GDM1 (cell line): ENCODE data around the gene TCP11L2.
A peak's percentile ranks its signal among the peaks of the same experiment; 100 is the strongest.
"Not testable (repeated sequence)": the region's sequence is repeated elsewhere in the genome, so short reads cannot be mapped to it uniquely, and the experiment has no call there.

Source experiments
- DNase-seq: peaks from one replicate; lab custom pipeline; 2025; lab: John Stamatoyannopoulos, UW

TCP11L2 gene

DNA sequence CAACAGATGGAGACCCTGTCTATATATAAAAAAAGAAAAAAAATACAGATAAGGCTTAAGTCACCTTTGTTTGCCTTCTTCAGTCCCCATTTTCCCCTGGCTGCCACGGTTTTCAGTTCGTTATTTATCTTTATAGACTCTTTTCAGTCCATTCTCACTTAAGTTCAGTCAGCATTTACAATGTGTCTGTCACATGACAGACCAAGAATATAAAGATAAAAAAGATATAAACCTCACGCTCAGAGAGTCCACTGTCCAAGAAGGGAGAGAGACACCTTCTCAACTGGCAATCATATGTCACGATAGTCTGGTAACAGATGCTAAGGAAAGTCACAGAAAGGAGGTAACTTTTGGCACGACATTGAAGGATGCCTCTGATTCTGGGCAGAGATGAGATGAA lies 41.6 kb downstream of the TCP11L2 start:
- DNase-seq: no peak

DNA sequence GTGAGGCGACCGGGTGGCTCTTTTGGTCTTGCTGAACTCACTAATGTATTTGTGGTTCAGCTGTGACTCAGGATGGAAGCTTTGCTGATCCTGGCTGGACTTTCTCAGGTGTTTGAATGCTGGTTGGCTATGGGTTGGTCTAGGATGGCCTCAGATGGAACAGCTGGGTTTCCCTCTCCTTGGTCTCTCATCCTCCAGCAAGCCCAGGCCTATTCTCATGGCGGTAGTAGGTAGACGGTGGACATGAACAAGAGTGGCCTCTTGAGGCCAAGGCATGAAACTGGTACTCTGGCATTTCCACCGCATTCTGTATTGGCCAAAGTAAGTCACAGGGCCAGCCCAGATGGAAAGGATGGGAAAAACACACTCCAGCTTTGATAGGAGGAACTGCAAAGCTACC lies 43.2 kb downstream of the TCP11L2 start:
- DNase-seq: no peak

DNA sequence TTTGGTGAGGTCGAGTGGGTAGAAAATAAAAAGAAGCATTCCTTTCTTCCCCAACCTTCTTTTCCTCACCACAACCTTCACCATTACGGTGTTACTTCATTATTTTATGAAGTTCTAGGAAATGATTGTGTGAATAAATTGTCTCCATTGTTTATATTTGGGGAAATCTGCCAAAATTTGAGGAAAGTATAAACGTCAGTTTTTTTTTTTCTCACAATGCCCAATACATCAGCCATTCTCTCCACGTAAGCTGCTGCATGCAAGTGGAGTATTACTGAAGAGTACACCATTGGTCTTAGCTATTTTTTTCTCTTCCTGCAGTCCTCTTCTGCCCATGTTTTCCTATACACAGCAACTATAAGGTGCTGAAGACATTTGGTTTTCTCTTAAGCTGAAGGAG lies 45.9 kb downstream of the TCP11L2 start:
- no peak for DNase-seq

DNA sequence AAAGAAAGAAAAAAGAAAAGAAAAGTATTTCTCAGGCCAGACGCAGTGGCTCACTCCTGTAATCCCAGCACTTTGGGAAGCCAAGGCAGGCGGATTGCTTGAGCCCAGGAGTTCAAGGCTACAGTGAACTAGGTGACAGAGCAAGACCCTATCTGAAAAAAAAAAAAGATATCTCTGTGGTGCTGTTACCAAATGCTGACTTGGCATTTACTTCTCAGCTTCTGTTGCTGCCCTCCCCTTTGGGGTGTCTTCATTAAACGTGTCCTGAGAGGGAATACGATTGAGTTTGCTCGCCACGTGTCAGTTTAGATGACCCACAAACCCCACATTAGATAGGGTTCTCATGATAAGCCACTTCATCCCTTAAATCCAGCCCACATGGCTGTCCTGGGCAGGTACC lies 50.6 kb downstream of the TCP11L2 start:
- no peak for DNase-seq

DNA sequence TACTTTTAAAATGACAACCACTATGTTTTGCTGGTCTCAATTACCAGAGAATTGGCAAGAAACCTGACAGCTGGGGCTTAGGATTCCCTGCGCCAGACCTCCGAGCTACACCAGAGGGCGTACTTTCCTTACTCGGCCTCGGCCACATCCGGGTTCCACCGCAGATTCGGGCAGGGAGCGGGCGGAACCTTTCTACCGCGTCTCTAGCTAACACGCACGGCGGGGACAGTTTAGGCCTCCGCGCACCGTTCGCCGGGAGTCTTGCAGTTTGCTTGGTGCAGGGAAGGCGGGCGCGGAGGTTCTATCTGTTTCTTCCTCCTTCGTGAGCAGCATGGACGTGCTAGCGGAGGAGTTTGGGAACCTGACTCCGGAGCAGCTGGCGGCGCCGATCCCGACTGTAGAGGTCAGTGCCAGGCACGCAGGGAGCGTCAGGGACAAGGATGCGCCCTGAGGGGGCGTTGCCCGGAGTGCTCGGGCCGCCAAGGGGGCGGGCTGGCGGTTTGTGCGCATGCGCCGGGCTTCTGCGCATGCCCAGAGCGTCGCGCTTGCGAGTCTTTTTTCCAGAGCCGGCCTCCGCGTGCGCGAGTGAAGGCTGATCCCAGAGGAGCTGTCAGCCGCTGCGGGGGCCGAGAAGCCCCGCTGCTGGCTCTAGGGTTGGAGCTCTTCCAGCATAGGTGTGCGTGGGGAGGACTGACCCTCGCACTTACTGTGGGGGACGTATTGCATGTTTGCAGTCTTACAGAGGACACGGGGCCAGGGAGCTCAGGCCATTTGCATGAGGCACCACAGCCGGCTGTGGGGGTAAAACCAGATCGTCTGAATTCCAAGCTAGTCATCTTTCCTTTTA lies 55.2 kb downstream of the TCP11L2 start, which contains the start of gene POLR3B:
Gene POLR3B (plus strand): TSS at position 200 of the 847 bp plus-strand sequence. CDS start 132 bp downstream, at position 332.
- peak; percentile 90 for DNase-seq

DNA sequence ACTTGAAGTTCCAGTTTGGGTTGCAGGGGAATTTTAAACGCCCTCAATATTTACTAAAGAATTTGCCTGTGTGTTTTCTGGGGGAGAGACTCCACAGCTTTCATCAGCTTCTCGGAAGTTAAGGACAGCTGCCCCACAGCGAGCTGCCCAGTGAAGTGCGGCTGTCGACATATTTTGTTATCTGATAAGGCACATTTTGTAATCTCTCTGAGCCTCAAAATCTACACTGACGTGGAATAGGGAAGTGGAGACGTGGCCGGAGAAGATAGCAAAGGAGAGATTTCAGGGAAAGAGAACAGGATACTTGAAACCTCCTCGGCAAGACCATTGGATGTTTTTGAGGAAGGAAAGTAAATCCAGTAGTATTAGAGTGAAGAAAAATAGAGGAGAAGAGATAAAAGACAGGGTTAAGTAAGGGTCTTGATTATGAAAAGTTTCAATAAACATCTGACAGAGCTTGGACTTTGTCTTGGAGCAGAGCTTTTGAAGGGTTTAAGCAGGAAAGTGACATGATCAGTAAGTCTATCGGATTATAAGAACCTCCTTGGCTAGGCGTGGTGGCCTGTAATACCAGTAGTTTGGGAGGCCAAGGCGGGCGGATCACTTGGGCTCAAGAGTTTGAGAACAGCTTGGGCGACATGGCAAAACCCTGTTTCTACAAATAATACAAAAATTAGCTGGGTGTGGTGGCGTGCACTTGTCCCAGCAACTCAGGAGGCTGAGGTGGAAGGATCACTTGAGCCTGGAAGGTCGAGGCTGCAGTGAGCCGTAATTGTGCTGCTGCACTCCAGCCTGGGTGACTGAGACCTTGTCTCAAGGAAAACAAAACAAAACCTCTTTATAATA lies 56.1 kb downstream of the TCP11L2 start:
- no peak for DNase-seq

DNA sequence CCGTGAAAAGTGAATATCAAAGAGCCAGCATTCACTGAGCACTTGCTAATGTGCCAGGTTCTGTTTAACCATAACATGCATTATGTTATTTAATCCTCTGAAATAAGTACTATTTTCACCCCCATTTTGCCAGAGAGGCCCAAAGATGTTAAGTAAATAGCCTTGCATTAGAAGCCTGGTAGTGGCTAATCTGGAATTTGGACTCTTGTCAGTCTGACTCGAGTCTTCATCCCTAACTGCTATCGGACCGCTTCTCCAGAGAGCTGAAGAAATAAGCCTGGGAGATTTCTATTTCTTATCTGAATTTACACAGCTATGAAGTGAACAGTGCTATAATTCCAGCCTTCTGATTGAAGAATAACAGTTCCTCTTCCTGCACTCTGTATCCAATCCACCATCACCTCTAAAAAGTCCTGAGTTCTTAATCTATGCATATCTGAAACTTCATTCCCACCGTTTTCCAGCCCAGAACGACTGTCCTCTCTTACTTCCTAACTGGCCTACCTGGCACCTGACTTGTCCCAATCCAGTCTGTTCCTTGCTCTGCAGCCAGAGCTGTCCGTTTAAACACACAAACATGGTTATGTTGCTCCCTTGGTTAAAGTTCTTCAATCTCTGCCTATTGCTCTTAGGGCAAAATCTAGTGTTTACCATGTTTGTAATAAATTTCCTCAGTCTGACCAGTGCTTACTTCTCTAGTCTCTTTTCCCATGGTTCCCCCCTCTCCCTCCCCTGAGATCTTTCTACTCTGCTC lies 57.3 kb downstream of the TCP11L2 start:
- DNase-seq: no peak

DNA sequence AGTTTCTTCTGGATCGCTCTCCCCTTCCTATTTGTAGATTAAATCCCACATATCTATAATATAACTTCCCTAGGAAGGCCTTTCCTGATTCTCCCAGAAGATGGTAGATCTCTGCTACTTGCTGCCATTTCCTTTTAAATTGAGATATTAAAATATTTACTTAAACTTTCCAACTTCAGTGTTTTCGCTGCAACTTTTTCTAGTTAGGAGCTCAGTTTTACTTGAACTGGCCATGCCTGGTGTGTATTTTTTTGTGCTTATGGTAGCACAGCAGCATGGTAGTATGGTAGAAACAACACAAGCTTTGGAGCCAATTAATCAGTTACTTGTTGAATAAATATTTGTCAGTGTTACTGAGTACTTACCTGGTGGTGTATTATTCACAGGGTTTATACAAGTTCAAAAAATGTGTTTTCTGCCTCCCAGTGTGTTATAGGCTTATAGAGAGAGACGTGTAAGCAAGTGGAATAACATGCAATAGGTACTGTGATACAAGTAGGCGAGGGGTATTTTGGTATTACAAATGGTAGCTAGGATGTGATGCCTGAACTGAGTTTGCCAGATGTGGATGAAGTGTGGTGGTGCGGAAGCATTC lies 58.0 kb downstream of the TCP11L2 start:
- no peak for DNase-seq

DNA sequence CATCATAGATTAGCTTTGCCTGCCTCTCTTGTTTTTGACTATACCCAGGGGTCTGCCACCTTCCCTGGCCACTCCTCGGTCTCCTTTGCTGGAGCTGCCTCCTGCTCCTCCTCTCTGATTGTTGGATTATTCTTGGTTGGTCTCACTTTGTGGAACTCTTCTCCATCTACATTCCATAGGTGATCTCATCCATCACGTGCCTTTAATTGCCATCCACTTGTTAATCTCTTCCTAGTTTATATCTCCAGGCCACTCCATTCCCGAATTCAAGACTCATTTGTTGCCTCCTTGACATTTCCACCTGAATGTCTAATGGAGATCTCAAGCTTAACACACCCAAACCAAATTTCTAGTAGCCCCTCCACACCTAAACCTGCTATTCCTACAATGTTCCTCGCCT lies 60.4 kb downstream of the TCP11L2 start:
- DNase-seq: no peak

DNA sequence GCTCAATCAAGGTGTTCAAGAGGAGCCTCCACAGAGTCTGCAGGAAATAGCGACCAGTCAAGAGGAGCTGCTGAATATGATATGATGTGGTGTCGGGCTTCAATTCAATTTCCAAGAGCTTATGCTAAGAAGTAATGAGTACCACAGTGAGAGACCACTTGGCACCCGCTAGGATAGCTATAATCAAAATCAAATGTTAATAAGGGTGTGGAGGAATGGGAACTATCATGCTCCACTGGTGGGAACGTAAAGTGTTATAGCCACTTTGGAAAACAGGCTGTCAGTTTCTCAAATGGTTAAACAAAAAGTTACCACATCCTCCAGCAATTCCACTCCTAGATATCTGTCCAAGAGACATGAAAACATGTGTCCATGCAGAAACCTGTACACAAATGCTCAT lies 61.7 kb downstream of the TCP11L2 start:
- no peak for DNase-seq

DNA sequence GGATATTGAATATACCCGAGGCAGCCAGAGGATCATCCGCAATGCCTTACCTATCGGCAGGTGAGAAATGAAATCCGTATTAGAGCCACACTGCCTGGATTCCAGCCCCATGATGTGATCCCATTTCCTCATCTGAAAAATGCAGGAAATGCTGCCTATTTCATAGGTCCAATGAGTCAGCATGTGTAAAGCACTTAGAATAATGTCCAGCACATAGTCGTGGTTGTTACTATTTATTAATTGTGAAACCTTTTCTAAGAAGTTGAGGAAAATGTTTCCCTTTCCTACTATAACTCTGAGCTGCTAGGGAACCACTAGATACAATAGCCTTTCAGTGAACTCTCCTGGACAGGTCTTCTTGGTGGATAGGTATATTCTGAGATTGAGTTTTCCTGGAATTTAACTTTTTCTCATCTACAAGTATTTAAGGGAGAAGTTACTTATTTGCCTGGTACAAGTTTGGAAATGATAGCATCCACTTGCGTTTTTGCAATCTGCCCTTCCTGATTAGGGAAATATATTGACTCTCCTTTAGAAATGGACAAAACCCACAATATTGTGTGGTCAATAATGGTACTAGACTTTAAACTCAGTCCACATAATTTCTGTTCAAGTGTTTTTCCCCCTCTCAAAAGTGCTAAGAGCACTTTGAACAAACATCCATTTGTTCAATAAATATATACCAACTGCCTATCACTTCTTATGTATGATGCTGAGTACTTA lies 67.3 kb downstream of the TCP11L2 start:
- no peak for DNase-seq

DNA sequence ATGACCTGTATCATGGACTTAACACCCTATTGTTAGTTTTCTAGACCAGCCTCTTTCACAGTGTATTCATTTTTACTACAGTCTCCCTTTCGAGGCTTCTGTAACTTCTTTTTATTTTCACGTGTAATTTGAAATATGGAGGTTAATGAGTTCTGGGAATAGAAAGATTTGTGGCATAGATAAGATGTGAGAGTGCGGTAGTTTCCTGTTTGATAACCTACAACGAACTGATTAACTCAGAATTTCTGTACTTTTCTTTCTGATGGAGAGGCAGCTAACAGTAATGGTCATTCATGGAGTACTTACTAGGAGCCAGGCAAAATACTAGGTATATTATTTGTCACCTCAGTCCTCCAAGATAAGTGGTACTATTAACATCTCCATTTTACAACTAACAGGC lies 76.3 kb downstream of the TCP11L2 start:
- no peak for DNase-seq

DNA sequence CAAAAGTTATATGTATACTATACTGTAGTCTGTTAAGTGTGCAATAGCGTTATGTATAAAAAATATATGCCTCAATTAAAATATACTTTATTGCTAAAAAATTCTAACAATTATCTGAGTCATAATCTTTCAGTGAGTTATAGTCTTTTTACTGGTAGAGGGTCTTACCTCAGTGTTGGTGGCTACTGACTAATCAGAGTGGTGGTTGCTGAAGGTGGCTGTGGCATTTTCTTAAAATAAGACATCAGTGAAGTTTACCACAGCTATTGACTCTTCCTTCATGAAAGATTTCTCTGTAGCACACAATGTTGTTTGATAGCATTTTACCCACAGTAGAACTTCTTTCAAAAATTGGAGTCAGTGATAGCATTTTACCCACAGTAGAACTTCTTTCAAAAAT lies 78.4 kb downstream of the TCP11L2 start:
- no peak for DNase-seq

DNA sequence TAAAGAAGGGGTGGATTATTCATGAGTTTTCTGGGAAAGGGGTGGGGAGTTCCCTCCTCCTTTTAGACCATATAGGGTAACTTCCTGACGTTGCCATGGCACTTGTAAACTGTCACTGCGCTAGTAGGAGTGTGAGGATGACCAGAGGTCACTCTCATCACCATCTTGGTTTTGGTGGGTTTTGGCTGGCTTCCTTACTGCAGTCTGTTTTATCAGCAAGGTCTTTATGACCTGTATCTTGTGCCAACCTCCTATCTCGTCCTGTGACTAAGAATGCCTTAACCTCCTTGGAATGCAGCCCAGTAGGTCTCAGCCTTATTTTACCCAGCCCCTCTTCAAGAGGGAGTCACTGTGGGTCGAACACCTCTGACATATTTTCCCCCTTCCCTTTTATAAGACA lies 79.3 kb downstream of the TCP11L2 start:
- not testable (repeated sequence) for DNase-seq

DNA sequence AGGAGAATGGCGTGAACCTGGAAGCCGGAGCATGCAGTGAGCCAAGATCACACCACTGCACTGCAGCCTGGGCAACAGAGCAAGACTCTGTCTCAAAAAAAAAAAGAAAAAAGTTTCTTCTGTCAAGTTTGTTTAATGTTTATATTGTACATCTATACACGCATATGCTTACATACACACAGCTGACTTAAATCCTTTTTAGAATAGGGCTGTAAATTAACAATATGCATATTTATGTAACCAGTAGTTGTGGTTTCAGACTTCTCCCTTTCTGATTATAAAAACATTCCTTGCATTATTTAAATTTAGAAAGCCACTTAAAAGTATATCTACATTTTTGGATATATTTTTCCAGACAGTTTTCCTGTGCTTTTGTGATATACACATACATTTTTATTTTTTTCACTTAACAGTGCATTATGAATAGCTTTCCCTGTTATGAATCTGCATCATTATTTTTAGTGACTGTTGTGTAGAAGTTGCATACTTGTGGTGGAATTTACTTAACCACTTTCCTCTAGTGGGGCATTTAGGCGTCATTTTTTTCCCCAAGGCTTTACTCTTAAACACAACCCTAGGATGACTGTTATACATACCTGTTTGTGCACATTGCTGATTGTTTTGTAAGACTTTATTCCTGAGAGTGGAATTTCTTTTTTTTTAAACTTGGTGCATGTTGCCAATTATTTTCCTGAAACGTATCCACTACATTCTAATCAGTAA lies 84.4 kb downstream of the TCP11L2 start:
- DNase-seq: no peak

DNA sequence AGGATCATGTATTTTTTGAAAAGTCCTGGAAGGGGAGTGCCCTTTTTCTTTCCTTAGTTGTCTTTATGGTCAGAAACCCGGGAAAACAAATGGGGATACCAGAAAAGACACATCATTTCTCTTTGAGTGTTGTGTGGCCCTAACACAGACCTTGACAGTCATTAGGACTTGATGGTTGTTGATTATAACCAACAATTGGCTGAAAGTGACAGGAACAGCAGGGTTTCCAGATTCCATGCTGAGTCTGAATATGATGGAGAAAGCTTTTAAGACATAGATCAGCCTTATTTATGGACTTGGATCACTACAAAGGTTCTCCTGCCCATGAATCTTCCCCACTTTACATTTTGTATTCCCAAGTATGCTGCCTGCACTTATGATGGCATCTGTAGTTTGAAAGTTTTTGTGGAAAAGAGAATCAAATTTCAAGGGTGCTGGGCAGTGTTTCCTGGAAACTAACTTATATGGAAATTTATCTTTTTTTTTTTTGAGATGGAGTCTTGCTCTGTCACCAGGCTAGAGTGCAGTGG lies 85.4 kb downstream of the TCP11L2 start:
- DNase-seq: no peak

DNA sequence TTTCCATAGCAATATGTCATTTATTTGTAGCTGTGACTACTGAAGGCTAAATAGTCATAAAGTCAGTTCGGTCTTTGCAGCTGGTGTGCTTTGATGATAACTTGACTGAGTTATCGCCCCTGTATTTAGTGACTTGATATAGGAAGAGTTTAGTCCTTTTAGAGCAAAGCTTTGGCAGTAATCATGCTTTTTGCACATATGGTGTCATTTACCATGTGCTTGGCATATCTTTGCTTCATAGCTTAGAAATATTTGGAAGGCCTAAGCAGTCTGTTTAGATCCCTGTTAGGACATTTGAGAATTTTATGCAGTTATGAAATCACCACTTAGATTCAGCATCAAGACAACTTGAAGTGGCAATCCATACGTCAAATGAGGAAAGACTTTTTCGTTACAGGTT lies 86.6 kb downstream of the TCP11L2 start:
- DNase-seq: no peak

DNA sequence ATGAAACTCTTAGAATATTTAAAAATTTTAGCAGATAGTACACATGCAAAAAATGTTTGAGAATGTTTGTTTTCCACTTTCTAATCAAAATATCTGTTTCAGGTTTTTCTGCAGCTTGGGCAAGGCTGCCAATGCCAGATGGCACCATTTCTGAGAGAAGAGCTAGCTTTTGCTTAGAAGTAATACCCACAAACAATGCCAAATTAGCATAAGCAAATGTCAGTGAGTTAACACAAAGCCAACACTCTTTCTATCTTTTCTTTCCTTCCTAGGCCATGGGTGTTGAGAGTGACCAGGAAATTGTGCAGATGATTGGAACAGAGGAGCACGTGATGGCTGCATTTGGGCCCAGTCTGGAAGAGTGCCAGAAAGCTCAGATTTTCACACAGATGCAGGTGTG lies 90.2 kb downstream of the TCP11L2 start:
- DNase-seq: no peak
